Measurements from ENCODE around the gene PLA2G4B. TPM values are rescaled to one million over a fixed set of nuclear protein-coding genes. Genes with fewer than 3 reads are reported as not detected.

The PLA2G4B gene
- total RNA-seq, 1 experiment from 2014 or later: 3.7 TPM

- no peak overlapping the region for H3K56ac ChIP-seq (ENCODE audit: insufficient read length, low read depth, low read length)
- no peak overlapping the region for H3K27ac ChIP-seq (ENCODE audit: insufficient read length, low read depth, low read length)
Observed at GRCh38 chr15:41849861-41850260, 11.2 kb downstream of the PLA2G4B start.

More at GRCh38 chr15:41849861-41850260, 11.2 kb downstream of the PLA2G4B start:
- H3K9me3 ChIP-seq (ENCODE audit: control insufficient read depth, low read depth, low read length): no peaks in the 10 kb centered on the region
- no peaks in the 10 kb centered on the region for H3K27me3 ChIP-seq (ENCODE audit: insufficient read depth, low read length)
- no peaks in the 10 kb centered on the region for H4K20me1 ChIP-seq (ENCODE audit: control insufficient read depth, insufficient read depth, insufficient read length)
- no peaks in the 10 kb centered on the region for H3K79me1 ChIP-seq (ENCODE audit: insufficient read depth, low read depth, low read length, poor library complexity, severe bottlenecking)
- no peak overlapping the region for H3K14ac ChIP-seq (ENCODE audit: insufficient read depth, low read length)
- no peak overlapping the region for H3K18ac ChIP-seq (ENCODE audit: insufficient read length, low read depth, low read length)
- H3K79me2 ChIP-seq (ENCODE audit: insufficient read depth, low read length): no peaks in the 10 kb centered on the region
- no peak overlapping the region for H2BK12ac ChIP-seq (ENCODE audit: insufficient read length, low read depth, low read length)
- no peak overlapping the region for H2BK120ac ChIP-seq (ENCODE audit: low read depth, low read length, poor library complexity, severe bottlenecking)
- TF ChIP-seq CTCF (conservative IDR thresholded peaks at IDR 0.05): no peak
- peaks cover 3% of the 10 kb centered on the region for H3K27me3 Mint-ChIP-seq (ENCODE audit: low read depth)
- H3K4me3 Mint-ChIP-seq: no peak overlapping the region
- H3K27ac Mint-ChIP-seq: no peak overlapping the region; a peak in 1 of 7 replicates
- H4K91ac ChIP-seq (ENCODE audit: insufficient read length, low read depth, low read length): no peak overlapping the region
- H3K4me2 ChIP-seq (ENCODE audit: insufficient read depth, insufficient read length, low read length): no peak overlapping the region
- H3K4ac ChIP-seq (ENCODE audit: low read depth, low read length): no peak overlapping the region
- no peak for DNase-seq
- no CpG with 5 or more reads among the region's 8 CpGs for WGBS (ENCODE audit: extremely low coverage, insufficient read length, low lambda C conversion rate)
- H4K8ac ChIP-seq (replicated peaks; ENCODE audit: insufficient read length, low read depth, low read length): no peak overlapping the region
- H2BK5ac ChIP-seq (ENCODE audit: insufficient read length, low read length): no peak overlapping the region
- H3K23ac ChIP-seq (ENCODE audit: insufficient read length, low read depth, low read length): no peak overlapping the region
- no peak overlapping the region for H3K9ac ChIP-seq (ENCODE audit: extremely low read depth, insufficient read length, low read length)
- H2BK15ac ChIP-seq (ENCODE audit: low read depth, low read length): no peak overlapping the region
- 0 out of 4 replicates have a peak, but pooled peaks cover 0 to 5% of the 10 kb centered on the region in 2 experiments for H3K4me1 Mint-ChIP-seq
- H3K9me3 Mint-ChIP-seq: no peaks in the 10 kb centered on the region
- H2AFZ ChIP-seq (ENCODE audit: low read length): no peak overlapping the region
- no peak overlapping the region for H4K5ac ChIP-seq (ENCODE audit: insufficient read length, low read depth, low read length)
- H3T11ph ChIP-seq (ENCODE audit: low read length): no peak overlapping the region
- peaks cover 3 to 25% (median 21%) of the 10 kb centered on the region in 3 experiments; a peak in 6 of 7 replicates for H3K36me3 Mint-ChIP-seq (ENCODE audit: insufficient read depth in 1 of 3, low read depth in 3 of 3)
- H2BK20ac ChIP-seq (ENCODE audit: low read depth, low read length, poor library complexity, severe bottlenecking): no peak overlapping the region
- H3K4me1 ChIP-seq (ENCODE audit: insufficient read depth, low read length): no peaks in the 10 kb centered on the region
- H3K23me2 ChIP-seq (ENCODE audit: insufficient read length, low read depth, low read length, poor library complexity, severe bottlenecking): peaks cover 3% of the 10 kb centered on the region
- H2AK5ac ChIP-seq (ENCODE audit: insufficient read length, low read length): no peak overlapping the region
